Measurements from ENCODE around the gene RBL2.

DNA sequence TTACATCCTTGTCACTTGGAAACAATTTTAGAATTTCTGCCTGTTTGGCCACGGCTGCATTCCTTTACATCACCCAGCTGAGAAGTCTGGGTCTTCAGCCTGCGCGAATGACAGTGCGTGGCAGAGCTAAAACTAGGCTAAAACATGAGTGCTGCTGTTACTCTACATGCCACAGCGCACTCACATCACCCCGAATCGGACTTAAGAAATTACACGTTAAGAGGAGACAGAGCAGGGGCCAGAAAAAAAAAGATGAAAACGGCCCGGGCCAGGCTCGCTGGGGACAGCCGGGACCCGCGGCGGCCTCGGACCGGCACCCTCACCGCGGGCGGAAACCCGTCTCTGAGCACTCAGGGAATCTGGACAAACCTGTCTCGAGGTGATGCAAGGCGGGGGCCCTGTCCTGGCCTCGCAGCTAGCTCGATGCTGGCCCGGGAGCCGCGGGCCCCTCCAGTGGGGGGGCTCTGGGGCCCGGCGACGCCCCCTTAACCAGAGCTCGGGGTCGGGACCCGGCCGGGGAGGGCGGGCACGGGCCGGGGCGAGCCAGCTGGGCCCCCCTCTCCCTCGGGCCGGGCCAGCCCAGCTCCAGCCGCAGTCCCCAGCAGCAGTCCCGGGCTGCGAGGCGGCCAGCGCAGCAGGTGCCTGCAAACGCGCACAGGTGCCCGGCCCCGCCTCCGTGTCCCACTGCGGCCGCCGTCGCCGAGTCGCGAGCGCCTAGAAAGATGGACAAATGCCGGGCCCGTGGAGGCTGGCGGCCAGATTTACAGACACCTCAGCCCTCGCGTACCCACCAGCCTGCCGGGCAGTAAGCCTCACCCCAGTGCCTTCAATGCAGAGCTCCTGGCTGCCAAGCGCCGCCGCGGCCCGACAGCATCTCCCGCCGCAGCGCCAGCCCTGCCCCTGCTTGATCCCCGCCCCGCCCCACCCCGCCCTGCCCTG is 68.3 kb downstream of the RBL2 start, which contains the start of gene AKTIP:
- TF ChIP-seq POLR2AphosphoS5 (IDR thresholded peaks at IDR 0.05; ENCODE audit: borderline replicate concordance, low read depth, low read length), result no peak
- no peak for TF ChIP-seq EZH2 (IDR thresholded peaks at IDR 0.05)
- TF ChIP-seq FOXP2 (optimal IDR thresholded peaks at IDR 0.05; ENCODE audit: control extremely low read depth, extremely low read length, insufficient read depth), result no peak

Data from SK-N-MC (cell line).